Measurements from ENCODE around the gene CIT.
"Not testable (repeated sequence)": the region's sequence is repeated elsewhere in the genome, so short reads cannot be mapped to it uniquely, and the experiment has no call there.

The CIT gene

GRCh38 chr12:119729871-119730270 lies 147.2 kb downstream of the CIT start:
- DNase-seq = no peak

GRCh38 chr12:119728444-119728745 lies 148.7 kb downstream of the CIT start:
- DNase-seq = no peak

- no peak for DNase-seq
These were observed 149.3 kb downstream of the CIT start for GRCh38 chr12:119727600-119728443.

GRCh38 chr12:119725523-119725922 lies 151.6 kb downstream of the CIT start:
- DNase-seq = no peak

GRCh38 chr12:119721306-119721705 lies 155.8 kb downstream of the CIT start:
- no peak for DNase-seq

GRCh38 chr12:119720349-119720748 lies 156.8 kb downstream of the CIT start:
- DNase-seq = no peak

GRCh38 chr12:119718141-119718540 lies 159.0 kb downstream of the CIT start:
- no peak for DNase-seq

GRCh38 chr12:119715268-119715620 lies 161.9 kb downstream of the CIT start:
- no peak for DNase-seq

GRCh38 chr12:119714614-119715267 lies 162.4 kb downstream of the CIT start:
- no peak for DNase-seq

- DNase-seq = no peak
These were observed 163.5 kb downstream of the CIT start for GRCh38 chr12:119713551-119714031.

GRCh38 chr12:119712721-119713120 lies 164.4 kb downstream of the CIT start:
- DNase-seq = no peak

GRCh38 chr12:119711693-119712092 lies 165.4 kb downstream of the CIT start:
- no peak for DNase-seq

- no peak for DNase-seq
These were observed 166.1 kb downstream of the CIT start for GRCh38 chr12:119710965-119711551.

GRCh38 chr12:119710374-119710964 lies 166.7 kb downstream of the CIT start:
- no peak for DNase-seq

GRCh38 chr12:119706427-119706826 lies 170.7 kb downstream of the CIT start:
- not testable (repeated sequence) for DNase-seq

GRCh38 chr12:119705182-119705581 lies 171.9 kb downstream of the CIT start:
- no peak for DNase-seq

- no peak for DNase-seq
These were observed 172.9 kb downstream of the CIT start for GRCh38 chr12:119704065-119704747.

- DNase-seq = no peak
These were observed 177.0 kb downstream of the CIT start for GRCh38 chr12:119700078-119700477.

GRCh38 chr12:119699199-119699760 lies 177.8 kb downstream of the CIT start:
- DNase-seq = no peak

- no peak for DNase-seq
These were observed 180.2 kb downstream of the CIT start for GRCh38 chr12:119696943-119697342.

- no peak for DNase-seq
These were observed 182.1 kb downstream of the CIT start for GRCh38 chr12:119695034-119695433.

GRCh38 chr12:119694111-119694510 lies 183.0 kb downstream of the CIT start:
- no peak for DNase-seq

GRCh38 chr12:119693511-119693910 lies 183.6 kb downstream of the CIT start:
- DNase-seq = no peak

Measured in NCI-H226 (cell line).